Measurements from ENCODE around the gene CFAP70. TPM values are rescaled to one million over a fixed set of nuclear protein-coding genes. Genes with fewer than 3 reads are reported as not detected.
"Not testable (repeated sequence)": the region's sequence is repeated elsewhere in the genome, so short reads cannot be mapped to it uniquely, and the experiment has no call there.

Gene CFAP70
- total and polyA plus RNA-seq, 8 donors, result 1.3 to 28.8 (median 3.0) TPM

GRCh38 chr10:73405556-73405955, 46.9 kb upstream of the CFAP70 start:
- peaks cover 0 to 4% (median 0%) of the 10 kb centered on the region in 3 donors for H3K4me1 ChIP-seq
- H3K36me3 ChIP-seq, result no peaks in the 10 kb centered on the region
- no peak for TF ChIP-seq CTCF (IDR thresholded peaks at IDR 0.05)
- DNase-seq, result no peak
- 91 to 96% methylated on average over 3 of the region's 3 CpGs for WGBS, 2 donors
- FAIRE-seq, result no peak
- no peak overlapping the region for H3K4me3 ChIP-seq
- no peak for ATAC-seq
- no peaks in the 10 kb centered on the region for H3K27me3 ChIP-seq
- intact Hi-C loops (cut with DNase I), result no loop called here
- H3K27ac ChIP-seq, result no peak overlapping the region
- H3K9me3 ChIP-seq, result no peaks in the 10 kb centered on the region

GRCh38 chr10:73404690-73405089, 46.0 kb upstream of the CFAP70 start:
- ATAC-seq (no peak), FAIRE-seq (no peak), DNase-seq (no peak)
- Histone ChIP-seq H3K27ac (no peak overlapping the region), H3K4me3 (no peak overlapping the region), H3K36me3 (no peaks in the 10 kb centered on the region), H3K9me3 (no peaks in the 10 kb centered on the region), H3K4me1 (peaks cover 0 to 4% (median 0%) of the 10 kb centered on the region in 3 donors), H3K27me3 (no peaks in the 10 kb centered on the region)
- WGBS, 2 donors, result 88 to 94% methylated on average over 9 of the region's 9 CpGs
- TF ChIP-seq CTCF (IDR thresholded peaks at IDR 0.05), result no peak
- intact Hi-C loops (cut with DNase I), result no loop called here

- Histone ChIP-seq H3K4me3 (no peak overlapping the region), H3K4me1 (no peaks in the 10 kb centered on the region), H3K27me3 (no peaks in the 10 kb centered on the region), H3K36me3 (peaks cover 0 to 18% (median 0%) of the 10 kb centered on the region in 3 donors), H3K9me3 (no peaks in the 10 kb centered on the region), H3K27ac (no peak overlapping the region)
- DNase-seq, result no peak
- intact Hi-C loops (cut with DNase I), result no loop called here
- no peak for TF ChIP-seq CTCF (IDR thresholded peaks at IDR 0.05)
- WGBS, 2 donors, result 94 to 98% methylated on average over 6 of the region's 6 CpGs
- no peak for ATAC-seq
- FAIRE-seq, result no peak
Observed at GRCh38 chr10:73401636-73402035, 43.0 kb upstream of the CFAP70 start.

GRCh38 chr10:73399063-73399462, 40.4 kb upstream of the CFAP70 start:
- Histone ChIP-seq H3K27ac (no peak overlapping the region), H3K27me3 (no peaks in the 10 kb centered on the region), H3K36me3 (peaks cover 0 to 39% (median 15%) of the 10 kb centered on the region in 3 donors), H3K4me1 (no peaks in the 10 kb centered on the region), H3K9me3 (no peaks in the 10 kb centered on the region), H3K4me3 (no peak overlapping the region)
- 89 to 90% methylated on average over 4 of the region's 4 CpGs for WGBS, 2 donors
- DNase-seq (no peak), FAIRE-seq (no peak), ATAC-seq (no peak)
- intact Hi-C loops (cut with DNase I), result no loop called here
- no peak for TF ChIP-seq CTCF (IDR thresholded peaks at IDR 0.05)

GRCh38 chr10:73398024-73398423, 39.4 kb upstream of the CFAP70 start:
- WGBS, 2 donors, result 94 to 95% methylated on average over 6 of the region's 6 CpGs
- no peak for TF ChIP-seq CTCF (IDR thresholded peaks at IDR 0.05)
- no peak for DNase-seq
- H3K4me1 ChIP-seq, result no peaks in the 10 kb centered on the region
- no peak for ATAC-seq
- no peaks in the 10 kb centered on the region for H3K27me3 ChIP-seq
- intact Hi-C loops (cut with DNase I), result no loop called here
- H3K4me3 ChIP-seq, result no peak overlapping the region
- H3K27ac ChIP-seq, result no peak overlapping the region
- H3K9me3 ChIP-seq, result no peaks in the 10 kb centered on the region
- H3K36me3 ChIP-seq, result peaks cover 0 to 39% (median 15%) of the 10 kb centered on the region in 3 donors
- FAIRE-seq, result no peak

GRCh38 chr10:73394325-73394724, 35.7 kb upstream of the CFAP70 start:
- H3K9me3 ChIP-seq; ATAC-seq; H3K27ac ChIP-seq; intact Hi-C loops (cut with DNase I); DNase-seq; FAIRE-seq; H3K27me3 ChIP-seq; H3K4me3 ChIP-seq; H3K4me1 ChIP-seq: not testable (repeated sequence)
- H3K36me3 ChIP-seq, result peaks cover 0 to 45% (median 22%) of the 10 kb centered on the region in 3 donors
- WGBS, 2 donors, result 97 to 98% methylated on average over 3 of the region's 4 CpGs

Measured in pancreas (tissue), 10 donors.